ENCODE results near the gene RFESD. TPM values are rescaled to one million over a fixed set of nuclear protein-coding genes. Genes with fewer than 3 reads are reported as not detected.

RFESD gene
- total RNA-seq, 1 donor from 2014 or later: 4.4 TPM

DNA sequence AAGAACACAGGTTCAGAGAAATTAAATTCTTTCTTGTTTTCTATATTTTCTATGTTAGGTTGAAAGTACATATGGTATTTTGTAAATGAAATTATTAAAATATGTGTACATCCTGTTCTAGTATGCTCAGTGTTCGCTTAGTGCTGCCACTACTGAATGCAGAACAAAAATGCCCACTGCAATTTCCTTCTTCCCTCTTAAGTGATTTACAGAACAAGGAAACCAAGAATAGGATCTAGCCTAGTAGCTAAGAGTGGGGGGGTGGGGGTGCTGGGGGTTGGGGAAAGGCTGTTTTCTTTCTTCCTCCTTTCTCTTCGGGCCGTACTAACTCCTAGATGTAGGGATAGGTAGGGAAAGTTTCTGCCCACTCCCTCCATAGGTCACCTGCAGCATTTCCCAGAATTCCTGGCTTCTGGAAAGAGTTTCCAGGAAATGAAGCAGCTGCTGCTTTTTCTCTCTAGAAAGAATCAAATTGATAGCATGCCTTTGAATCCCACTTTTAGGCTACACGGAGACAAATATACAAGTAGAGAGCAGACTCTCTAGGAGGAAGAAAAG is 20.6 kb downstream of the RFESD start:
- no peak overlapping the region for H2AFZ ChIP-seq (replicated peaks)

DNA sequence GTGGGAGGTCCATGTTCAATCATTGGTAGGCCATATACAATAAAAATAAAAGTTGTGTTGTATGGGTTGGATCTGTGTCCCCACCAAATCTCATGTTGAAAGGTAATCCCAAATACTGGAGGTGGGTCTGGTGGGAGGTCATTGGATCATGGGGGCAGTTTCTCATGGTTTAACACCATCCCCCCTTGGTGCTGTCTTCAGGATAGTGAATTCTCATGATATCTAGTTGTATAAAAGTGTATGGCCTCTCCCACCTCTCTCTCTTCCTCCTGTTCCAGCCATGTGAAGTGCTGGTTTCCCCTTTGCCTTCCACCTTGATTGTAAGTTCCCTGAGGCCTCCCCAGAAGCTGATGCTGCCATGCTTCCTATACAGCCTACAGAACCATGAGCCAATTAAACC is 21.1 kb downstream of the RFESD start:
- no peak overlapping the region for H3K27ac Mint-ChIP-seq

More for the DNA sequence above, 20.6 kb downstream of the RFESD start:
- TF ChIP-seq EZH2phosphoT487 (IDR thresholded peaks at IDR 0.05): no peak
- TF ChIP-seq CTCF (IDR thresholded peaks at IDR 0.05): no peak
- no peak for TF ChIP-seq EZH2 (IDR thresholded peaks at IDR 0.05)
- Mint-ChIP-seq H3K27me3 (ENCODE audit: insufficient read depth, low read depth) (peaks cover 2% of the 10 kb centered on the region), H3K4me3 (no peak overlapping the region), H3K9me3 (peaks cover 3% of the 10 kb centered on the region), H3K4me1 (peaks cover 2% of the 10 kb centered on the region), H3K27ac (no peak overlapping the region), H3K36me3 (no peaks in the 10 kb centered on the region)
- Histone ChIP-seq H4K20me1 (ENCODE audit: low read depth) (no peaks in the 10 kb centered on the region), H3K9me3 (ENCODE audit: low read depth) (no peaks in the 10 kb centered on the region), H3K4me3 (no peak overlapping the region), H3K36me3 (no peaks in the 10 kb centered on the region), H3K27ac (no peak overlapping the region), H3K79me2 (ENCODE audit: low read depth) (no peaks in the 10 kb centered on the region), H3K4me2 (no peak overlapping the region), H3K4me1 (no peaks in the 10 kb centered on the region), H3F3A (ENCODE audit: low read depth) (no peaks in the 10 kb centered on the region), H3K27me3 (no peaks in the 10 kb centered on the region), H3K9ac (no peak overlapping the region)
- no peak for DNase-seq (ENCODE audit: low spot score)

DNA sequence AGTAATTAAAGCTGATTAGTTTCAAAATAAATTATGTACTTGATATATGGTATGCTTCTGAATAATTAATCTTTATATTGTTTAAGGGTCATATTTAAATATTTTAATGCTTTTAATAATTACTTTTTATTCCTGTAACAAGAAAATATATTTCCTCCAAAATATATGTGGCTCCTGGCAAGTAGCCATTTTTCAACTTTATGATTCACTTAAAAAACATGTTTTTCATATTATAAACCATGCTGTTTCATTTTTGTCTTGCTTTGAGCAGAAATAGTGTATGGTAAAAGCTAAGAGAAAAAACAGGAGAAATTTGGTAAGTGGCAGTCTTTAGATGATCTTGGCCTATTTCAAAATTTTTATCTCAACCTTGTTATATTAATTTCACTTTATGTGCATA is 21.6 kb downstream of the RFESD start:
- peaks cover 2% of the 10 kb centered on the region for H3K27me3 Mint-ChIP-seq (ENCODE audit: insufficient read depth, low read depth)
- no peaks in the 10 kb centered on the region for H3K9me3 ChIP-seq (ENCODE audit: low read depth)
- no peak overlapping the region for H3K9ac ChIP-seq
- no peak for TF ChIP-seq CTCF (IDR thresholded peaks at IDR 0.05)
- TF ChIP-seq EZH2 (IDR thresholded peaks at IDR 0.05): no peak
- TF ChIP-seq EZH2phosphoT487 (IDR thresholded peaks at IDR 0.05): no peak
- H3K36me3 Mint-ChIP-seq: no peaks in the 10 kb centered on the region
- no peak overlapping the region for H3K27ac Mint-ChIP-seq
- no peak overlapping the region for H2AFZ ChIP-seq (replicated peaks)
- H3K27me3 ChIP-seq: no peaks in the 10 kb centered on the region
- no peak overlapping the region for H3K4me2 ChIP-seq
- DNase-seq (ENCODE audit: low spot score): no peak
- peaks cover 6% of the 10 kb centered on the region for H3K4me1 Mint-ChIP-seq
- no peaks in the 10 kb centered on the region for H3K36me3 ChIP-seq
- H3F3A ChIP-seq (ENCODE audit: low read depth): no peaks in the 10 kb centered on the region
- H3K4me3 ChIP-seq: no peak overlapping the region
- H3K9me3 Mint-ChIP-seq: peaks cover 3% of the 10 kb centered on the region
- H4K20me1 ChIP-seq (ENCODE audit: low read depth): no peaks in the 10 kb centered on the region
- no peak overlapping the region for H3K27ac ChIP-seq
- H3K4me3 Mint-ChIP-seq: no peak overlapping the region
- H3K4me1 ChIP-seq: no peaks in the 10 kb centered on the region
- no peaks in the 10 kb centered on the region for H3K79me2 ChIP-seq (ENCODE audit: low read depth)

More for the DNA sequence above, 21.1 kb downstream of the RFESD start:
- H2AFZ ChIP-seq (replicated peaks): no peak overlapping the region
- no peaks in the 10 kb centered on the region for H3F3A ChIP-seq (ENCODE audit: low read depth)
- no peaks in the 10 kb centered on the region for H3K36me3 Mint-ChIP-seq
- peaks cover 3% of the 10 kb centered on the region for H3K9me3 Mint-ChIP-seq
- no peak overlapping the region for H3K27ac ChIP-seq
- peaks cover 2% of the 10 kb centered on the region for H3K27me3 Mint-ChIP-seq (ENCODE audit: insufficient read depth, low read depth)
- no peaks in the 10 kb centered on the region for H3K4me1 ChIP-seq
- H3K4me1 Mint-ChIP-seq: peaks cover 4% of the 10 kb centered on the region
- H3K36me3 ChIP-seq: no peaks in the 10 kb centered on the region
- H3K9ac ChIP-seq: no peak overlapping the region
- H3K79me2 ChIP-seq (ENCODE audit: low read depth): no peaks in the 10 kb centered on the region
- no peak for DNase-seq (ENCODE audit: low spot score)
- no peak overlapping the region for H3K4me2 ChIP-seq
- TF ChIP-seq CTCF (IDR thresholded peaks at IDR 0.05) (no peak), EZH2 (IDR thresholded peaks at IDR 0.05) (no peak), EZH2phosphoT487 (IDR thresholded peaks at IDR 0.05) (no peak)
- H3K4me3 ChIP-seq: no peak overlapping the region
- H3K9me3 ChIP-seq (ENCODE audit: low read depth): no peaks in the 10 kb centered on the region
- H4K20me1 ChIP-seq (ENCODE audit: low read depth): no peaks in the 10 kb centered on the region
- H3K27me3 ChIP-seq: no peaks in the 10 kb centered on the region
- no peak overlapping the region for H3K4me3 Mint-ChIP-seq

All from neural progenitor cell (in vitro differentiated cells).